COLO668 (cell line): Measurements from ENCODE around the gene RAB3B.

ENCODE experiments used
- DNase-seq: peaks from one replicate; lab custom pipeline; 2025; ENCODE audit not compliant: unreplicated experiment; lab: John Stamatoyannopoulos, UW

Gene RAB3B

DNA sequence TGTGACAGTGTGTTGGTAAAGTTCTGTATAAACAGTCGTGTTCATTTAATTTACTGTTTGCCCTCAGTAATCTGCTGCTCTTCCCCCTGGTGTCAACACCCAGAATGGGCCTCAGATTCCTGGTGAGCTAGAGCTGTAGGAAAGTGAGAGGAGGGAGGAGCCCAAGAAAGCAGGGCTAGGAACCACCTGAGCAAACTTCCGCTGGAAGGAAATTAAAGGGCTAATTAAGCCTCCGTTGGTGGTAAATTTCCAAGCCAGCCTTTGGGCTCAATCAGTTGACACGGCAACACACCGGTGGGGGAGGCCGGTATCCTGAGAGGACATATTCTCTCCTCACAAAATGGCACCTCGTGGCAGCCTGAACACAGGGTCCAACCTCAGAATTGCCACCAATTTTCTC lies 32.9 kb downstream of the RAB3B start:
- peak; percentile 62 for DNase-seq

DNA sequence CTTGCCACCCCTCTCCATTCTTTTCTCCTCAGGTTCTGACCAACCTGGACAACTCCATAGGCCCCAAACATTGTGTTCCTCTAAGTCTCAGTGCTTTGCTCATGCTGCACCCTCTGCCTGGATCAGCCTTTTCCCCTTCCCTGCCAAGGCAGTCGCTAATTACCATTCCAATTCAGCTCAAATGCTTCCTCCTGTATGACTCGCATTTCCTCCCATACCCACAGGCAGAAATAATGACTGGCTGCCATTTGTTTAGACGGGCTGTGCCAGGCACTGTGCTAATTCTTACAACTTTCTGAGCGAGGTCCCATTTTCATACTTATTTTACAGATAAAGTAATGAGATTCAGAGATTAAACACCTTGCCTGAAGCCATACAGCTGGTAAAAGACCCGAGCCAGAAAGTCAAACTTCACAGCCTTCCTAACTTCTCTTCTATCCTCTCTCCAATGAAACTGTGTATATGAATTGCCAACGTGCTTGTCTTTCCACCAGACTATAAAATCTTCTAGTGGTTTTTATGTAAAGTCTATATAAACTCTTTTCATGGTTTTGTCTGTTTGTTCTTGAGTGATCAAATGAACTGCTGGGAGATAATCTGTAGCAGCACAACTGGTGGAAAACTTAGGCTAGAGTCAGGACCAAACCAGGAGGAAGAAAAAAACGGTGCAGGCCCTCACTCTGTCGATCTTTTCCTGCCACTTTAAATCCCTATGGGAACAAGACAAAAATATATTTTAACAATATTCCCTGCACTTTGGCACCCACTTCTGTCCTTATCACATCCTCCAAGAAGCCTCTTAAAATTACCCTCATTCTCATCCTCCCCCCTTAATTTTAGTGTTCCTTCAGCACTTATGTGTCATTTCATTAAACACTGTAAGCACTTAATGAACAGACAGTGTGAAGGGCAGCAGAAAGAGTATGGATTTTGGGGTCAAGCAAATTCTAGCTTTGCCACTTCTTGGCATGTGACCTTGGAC lies 33.7 kb downstream of the RAB3B start:
- DNase-seq = peak; percentile 55

DNA sequence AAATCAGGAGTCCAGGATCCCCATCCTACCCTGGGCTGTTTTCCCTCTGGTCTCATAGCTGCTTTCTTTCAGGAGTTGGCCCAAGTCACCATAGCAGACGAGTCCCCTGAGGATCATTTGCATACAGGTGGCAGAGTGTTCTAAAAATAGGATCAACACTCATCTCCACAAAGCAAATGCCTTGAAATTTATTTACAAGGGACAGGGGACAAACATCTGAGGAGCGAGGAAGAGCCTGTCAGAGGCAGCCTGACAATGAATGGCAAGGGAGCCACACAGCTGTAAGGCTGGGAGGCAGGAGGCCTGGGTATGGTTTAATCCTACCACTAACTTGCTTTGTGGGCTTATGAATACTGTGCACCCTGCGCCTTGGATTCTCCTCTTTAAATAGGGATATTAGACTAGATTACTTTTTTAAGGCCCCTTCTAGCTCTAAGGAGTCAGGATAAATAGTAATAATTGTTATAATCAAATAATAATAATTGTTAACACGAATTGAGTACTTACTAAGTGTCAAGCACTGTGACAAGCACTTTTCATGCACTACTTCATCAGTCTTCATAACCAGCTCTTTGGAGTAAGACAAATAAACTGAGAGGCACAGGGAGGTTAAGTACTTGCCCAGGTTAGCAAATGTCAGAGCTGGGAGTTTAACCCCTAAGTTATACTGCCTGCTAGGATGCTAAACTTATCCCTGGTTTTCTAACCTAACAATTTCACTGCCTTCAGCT lies 34.5 kb downstream of the RAB3B start:
- DNase-seq = peak; percentile 93

DNA sequence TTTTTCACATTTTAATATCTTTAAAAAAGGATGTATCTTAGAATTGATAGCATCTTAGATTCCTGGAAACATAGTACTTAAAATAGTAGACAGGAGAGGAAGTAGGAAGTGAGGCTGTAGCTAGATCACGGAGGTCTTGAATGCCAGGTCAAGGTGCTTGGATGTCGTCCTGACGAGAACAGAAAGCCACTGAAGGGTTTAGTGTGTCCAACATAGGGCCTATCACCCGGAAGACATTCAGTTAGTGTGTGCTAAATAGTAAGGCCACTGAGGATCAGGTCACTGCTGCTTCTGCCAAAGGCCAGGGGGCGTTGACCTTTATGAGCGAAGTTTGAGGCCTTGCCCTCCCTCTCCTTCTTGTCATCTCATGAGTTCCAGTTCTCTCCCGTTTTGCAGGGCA lies 35.7 kb downstream of the RAB3B start:
- no peak for DNase-seq

DNA sequence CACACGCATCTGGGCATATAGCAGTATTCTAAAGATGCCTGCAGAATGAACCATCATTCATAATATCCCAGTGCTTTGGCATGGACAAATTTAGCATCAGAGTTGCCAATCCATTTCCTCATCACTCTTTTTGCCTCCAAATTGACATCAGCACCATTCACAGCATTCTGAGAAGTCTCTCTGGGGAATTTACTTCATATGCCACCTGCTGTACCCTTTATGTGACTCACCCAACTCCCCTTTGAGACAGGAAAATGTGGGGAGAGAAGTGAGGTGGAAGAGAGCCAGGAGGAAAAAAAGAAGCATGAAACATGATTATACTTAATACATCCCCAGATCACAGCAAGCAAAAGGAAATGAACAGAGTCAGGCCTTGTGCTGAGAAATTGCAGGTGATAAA lies 37.4 kb downstream of the RAB3B start:
- DNase-seq = no peak

DNA sequence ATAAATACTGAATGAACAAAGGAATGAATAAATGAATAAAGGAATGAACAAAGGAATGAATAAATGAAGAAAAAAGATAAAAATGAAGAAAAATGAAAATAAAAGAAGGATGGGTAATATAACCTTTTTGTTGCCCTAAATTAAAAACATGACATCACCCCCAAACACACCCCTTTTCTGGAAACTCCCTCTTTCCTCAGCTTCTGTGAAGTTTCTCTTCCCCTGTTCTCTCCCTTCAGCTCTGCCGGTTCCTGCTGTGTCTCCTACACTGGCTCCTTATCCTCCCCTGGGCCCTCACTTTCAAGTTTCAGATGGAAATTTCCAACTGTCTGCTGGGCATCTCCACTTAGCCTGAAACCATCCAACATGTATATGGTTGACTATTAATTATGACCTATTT lies 37.9 kb downstream of the RAB3B start:
- no peak for DNase-seq

DNA sequence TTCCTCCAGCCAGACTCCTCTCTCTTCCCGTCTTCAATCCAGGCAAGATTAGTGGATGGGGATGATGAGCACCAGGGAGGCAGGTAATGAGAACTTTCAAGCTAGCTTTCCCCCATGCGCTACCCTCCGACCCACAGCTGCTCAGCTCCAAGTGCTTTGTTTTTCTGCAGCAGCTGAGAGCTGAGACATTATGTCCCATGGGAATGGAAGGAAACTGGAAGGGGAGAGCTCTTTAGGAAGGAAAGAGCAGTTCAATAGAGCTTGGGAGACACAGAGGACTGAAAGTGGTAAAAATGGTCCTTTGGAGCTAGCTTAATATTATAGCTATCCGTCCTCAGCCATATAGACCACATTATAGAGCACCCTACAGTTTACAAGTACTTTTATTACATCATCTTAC lies 39.8 kb downstream of the RAB3B start:
- no peak for DNase-seq

DNA sequence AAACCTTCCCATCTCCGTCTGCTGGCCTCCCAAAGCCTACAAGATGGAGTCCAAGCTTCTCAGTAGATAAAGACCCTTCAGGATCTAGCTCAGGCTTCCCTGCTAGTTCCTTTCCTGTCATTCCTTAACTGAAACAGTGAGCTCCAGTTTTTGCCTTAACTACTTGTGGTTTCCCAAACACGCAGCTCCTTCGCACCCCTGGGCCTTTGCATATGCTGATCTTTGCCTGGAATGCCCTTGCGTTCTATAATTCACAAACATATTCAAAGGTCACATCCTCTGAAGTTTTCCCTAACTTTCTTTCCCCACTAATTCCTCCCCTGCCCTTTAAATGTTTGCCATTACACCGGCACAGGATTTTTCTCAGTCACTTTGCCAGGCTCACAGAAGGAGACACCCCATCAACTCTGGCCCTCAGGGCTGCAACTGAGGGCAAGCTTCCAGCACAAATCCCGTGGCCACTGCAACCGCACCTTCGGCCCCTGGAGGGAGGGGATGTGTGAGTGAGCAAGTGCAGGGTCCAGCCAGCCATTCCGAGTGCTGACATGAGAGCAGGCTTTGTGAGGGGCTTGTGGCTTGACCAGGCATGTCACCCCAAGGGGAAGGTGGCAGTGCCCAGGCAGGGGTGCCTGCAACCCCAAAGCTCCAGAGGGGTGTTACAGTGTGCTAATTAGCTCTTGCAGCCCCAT lies 41.3 kb downstream of the RAB3B start:
- DNase-seq = no peak

DNA sequence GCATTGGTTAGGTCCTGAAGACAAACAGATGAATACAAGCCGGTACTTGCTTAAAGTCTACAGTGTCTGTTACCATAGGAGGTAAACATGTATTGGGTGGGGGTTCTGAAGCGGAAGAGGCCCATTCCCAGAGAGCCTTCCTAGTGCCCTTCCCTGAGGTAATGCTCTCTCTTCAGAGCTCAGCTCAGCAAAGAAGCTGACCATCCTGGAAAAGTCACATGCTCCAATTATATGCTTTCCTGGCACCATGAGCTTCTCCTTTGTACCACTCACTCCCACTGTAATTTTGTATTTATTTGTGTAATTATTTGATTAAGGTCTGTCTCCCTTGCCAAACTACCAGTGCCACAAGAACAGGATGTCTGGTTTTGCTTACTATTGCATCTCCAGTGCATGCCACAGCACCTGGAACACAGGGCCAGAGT lies 42.0 kb downstream of the RAB3B start:
- no peak for DNase-seq

DNA sequence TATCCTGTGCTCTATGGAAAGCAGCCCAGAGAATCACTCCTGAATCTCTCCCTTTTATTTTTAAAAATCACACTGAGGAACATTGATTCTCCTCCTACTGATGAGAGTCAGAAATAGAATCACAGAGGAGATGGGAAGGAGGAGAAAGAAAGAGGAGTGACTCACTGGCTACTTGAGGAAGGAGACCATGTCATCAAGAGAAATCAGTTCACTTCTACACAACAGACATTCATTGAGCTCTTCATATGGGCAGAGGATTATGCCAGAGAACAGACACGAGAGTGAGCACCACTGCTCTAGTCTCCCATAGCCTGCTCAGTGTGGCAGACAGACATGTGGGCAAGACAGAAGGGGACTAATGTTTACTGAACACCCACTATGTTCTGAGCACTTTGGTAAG lies 44.2 kb downstream of the RAB3B start:
- no peak for DNase-seq

DNA sequence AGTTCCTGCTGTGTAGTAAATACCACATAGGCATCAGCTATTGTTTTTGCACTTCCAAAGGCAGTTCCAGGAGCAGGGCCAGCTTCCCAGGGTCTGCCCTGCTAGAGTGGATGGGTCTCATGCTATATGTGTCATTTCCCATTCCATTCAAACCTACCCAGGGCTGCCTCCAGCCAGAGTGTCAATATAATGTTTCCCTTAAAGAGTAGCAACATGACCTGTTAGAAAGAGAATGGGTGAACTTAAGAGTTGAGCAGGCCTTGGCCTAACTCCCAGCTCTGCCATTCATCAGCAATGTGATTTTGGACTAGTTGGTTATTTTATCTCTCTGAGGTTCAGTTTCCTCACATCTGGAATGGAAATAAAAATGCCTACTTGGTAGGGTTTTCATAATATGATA lies 44.9 kb downstream of the RAB3B start:
- DNase-seq = no peak

DNA sequence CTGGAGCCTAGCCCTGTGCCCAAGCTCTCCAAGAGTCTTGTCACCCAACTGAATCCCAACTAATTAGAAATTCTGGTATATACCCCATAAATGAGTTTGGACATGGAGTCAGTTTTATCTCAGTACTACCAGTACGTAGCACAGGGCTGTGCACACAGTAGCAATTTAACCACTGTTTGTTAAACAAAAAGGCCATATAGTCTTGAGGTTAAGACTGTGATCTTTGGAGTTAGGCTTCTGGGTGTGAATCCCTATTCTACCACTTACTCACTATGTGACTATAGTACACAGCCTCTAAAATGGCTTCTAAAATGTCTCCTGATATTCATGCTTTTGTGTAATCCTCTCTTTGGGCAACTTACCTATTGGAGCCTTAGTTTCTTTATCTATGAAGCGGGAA lies 48.2 kb downstream of the RAB3B start:
- no peak for DNase-seq

DNA sequence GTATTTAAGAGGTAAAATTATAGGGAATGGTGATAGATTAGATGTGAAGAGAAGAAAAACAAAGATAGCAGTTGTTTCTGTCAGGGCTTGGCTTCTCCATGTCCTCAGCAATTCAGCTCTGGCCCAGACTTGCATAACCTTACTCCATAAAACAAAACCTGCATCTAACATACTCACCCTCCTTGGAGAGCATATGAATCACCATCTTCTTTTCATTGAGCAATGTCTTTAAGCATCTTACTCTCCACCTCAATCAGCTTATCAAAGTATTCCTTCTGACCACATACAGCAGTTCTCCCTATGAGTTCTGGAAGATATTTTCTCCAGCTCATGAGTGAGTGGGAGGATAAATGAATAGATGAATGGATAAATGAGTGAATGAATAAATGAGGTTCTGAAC lies 49.0 kb downstream of the RAB3B start:
- DNase-seq = no peak

DNA sequence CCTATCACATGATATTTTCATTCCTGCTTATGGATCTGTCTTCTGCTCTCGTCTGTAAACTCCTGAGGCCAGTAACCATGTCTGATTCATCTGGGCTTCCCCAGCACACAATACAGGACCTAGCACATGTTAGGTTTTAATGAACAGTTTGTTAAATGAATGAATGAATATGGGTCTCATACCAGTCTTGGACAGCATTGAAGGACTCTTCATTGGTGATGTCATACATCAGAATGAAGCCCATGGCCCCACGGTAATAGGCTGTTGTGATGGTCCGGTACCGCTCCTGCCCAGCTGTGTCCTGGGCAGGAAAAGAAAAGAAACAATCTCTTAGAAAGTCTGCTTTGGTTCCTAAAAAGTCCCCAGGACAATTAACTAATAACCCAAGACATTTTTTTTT lies 53.4 kb downstream of the RAB3B start:
- no peak for DNase-seq

DNA sequence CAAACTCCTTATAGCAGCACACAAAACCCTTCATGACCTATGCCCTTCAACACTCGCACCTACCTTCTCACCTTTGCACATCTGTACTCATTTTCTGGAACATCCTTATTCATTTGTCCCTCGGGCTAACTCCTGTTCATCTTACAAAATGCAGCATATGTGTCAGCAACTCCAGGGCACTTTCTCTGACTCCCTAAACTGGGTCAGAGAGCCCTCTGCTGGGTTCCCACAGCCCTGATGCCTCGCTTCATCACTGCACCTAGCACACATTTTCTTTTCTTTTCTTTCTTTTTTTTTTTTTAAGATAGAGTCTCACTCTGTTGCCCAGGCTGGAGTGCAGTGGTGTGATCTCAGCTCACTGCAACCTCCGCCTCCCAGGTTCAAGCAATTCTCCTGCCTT lies 54.0 kb downstream of the RAB3B start:
- no peak for DNase-seq

DNA sequence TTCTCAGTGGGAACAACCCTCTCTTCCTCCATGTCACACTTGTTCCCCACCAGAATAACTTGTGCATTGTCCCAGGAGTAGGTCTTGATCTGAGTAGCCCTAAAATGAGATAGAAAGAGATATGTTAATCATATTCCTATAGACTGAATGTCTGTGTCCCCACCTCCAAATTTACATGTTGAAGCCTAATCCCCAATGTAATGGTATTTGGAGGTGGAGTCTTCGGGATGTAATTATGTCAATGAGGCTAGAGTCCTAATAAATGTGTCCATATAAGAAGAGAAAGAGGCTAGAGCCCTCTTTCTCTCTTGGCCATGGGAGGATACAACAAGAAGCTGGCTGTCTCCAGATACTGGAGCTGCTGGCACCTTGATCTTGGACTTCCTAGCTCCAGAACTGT lies 57.2 kb downstream of the RAB3B start:
- DNase-seq = no peak

DNA sequence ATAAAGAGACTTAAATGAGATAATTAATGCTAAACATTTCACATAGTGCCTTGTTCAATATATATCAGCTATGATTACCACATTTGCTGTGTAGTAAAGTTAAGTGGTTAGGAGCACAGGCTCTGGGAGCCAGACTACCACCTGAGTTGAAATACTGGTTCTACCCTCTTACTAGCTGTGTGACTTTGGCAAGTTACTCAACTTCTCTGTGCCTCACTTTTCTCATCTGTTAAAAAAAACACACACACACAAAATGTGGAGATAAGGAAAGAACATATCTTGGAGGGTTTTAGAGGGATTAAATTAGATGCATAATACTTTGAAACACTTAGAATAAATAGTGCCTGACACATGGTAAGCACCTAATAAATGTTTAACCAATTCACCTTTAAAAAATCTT lies 60.2 kb downstream of the RAB3B start:
- DNase-seq = no peak

DNA sequence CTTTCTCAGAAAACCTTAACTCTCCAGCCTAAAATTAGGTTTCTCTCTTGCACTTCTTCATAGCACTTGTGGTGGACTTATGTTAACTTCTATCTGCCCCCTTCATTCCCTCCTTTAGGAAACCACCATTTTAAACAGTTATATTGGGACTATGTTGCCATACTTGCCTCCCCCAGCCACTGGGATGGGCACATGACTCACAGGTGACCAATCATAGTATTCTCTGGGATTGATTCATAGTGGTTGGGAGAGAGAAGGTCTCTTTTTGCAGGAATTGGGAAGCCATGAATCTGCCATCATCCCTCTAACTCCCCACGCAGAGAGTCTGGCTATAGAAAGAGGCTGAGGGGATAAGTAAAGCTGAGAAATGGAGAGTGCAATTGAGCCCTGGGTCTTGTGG lies 61.6 kb downstream of the RAB3B start:
- no peak for DNase-seq

DNA sequence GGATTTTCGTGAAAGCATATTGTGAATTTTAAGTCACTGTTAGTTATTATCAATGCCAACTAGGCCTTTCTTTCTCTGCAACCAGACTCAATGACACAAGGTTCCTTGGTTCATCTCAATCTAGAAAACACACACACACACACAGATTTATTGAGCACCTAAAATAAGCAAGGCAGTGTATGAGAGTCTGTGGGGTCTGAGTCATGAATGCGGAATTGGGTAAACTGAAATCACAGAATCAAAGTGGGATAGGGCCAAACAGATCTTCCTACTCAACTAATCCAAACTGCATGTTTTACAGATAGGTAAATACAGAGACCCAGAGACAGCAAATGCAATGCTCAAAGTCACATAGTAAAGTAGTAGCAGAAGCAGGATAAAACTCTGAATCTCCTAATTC lies 63.5 kb downstream of the RAB3B start:
- no peak for DNase-seq

DNA sequence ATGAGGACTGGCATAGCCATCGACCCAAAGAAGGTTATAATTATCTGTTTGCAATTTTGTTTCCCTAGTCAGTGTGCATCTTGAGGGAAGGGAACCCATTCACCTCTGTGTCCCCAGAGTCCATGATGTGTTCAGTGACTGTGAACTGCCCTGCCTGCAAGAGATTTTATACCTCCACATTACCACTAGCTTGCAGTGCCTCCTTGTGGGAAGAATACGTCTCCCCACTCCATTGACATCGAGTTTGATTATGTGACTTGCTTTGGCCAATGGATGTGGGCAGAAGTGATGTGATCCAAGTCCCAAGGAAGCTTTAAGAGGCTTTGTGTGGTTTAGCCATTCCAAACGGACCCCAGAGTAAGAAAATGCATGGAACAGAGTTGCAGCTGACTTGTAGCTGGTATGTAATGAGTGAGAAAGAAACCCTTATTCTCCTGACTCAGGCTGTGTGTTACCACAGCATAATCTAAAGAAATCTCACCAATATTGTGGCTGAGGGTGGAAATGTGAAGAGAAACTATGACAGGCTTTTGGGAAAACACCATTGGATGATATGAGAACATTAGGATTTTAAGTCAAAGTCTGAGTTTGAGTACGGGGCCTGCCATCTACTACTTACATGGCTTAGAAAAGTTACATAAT lies 64.2 kb downstream of the RAB3B start:
- no peak for DNase-seq

DNA sequence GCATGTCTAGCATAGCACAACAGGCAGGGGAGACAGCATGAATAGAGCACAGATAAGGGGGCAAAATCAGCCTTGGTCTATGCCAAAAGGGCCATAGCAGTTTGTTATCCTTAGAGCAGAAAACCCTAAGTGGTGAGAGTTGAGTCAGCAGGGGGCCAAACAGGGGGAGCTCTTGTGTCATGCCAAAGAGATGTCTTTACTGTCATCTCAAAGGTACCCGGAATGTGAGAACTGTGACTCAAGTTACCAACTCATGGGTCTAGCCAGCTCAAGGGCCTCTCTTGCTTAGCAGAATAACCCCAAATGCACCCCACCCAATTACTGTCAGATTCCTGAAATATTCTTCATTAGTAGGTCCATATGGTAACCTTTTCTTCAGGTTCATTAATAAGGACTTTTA lies 66.0 kb downstream of the RAB3B start:
- DNase-seq = no peak
